T-helper 9 cell (primary cell): ENCODE data around the gene EML2.
"Not testable (repeated sequence)": the region's sequence is repeated elsewhere in the genome, so short reads cannot be mapped to it uniquely, and the experiment has no call there.

ENCODE experiments used
- DNase-seq: peaks from one replicate; pipeline ENCODE4 v3.0.0-alpha.2; 2020
- total RNA-seq, 2 donors: gene quantifications; one replicate each; lab custom pipeline; 2026; lab: John Stamatoyannopoulos, UW

The EML2 gene, protein sequence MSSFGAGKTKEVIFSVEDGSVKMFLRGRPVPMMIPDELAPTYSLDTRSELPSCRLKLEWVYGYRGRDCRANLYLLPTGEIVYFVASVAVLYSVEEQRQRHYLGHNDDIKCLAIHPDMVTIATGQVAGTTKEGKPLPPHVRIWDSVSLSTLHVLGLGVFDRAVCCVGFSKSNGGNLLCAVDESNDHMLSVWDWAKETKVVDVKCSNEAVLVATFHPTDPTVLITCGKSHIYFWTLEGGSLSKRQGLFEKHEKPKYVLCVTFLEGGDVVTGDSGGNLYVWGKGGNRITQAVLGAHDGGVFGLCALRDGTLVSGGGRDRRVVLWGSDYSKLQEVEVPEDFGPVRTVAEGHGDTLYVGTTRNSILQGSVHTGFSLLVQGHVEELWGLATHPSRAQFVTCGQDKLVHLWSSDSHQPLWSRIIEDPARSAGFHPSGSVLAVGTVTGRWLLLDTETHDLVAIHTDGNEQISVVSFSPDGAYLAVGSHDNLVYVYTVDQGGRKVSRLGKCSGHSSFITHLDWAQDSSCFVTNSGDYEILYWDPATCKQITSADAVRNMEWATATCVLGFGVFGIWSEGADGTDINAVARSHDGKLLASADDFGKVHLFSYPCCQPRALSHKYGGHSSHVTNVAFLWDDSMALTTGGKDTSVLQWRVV
- total RNA-seq: 29.2 to 45.5 reads per million in 2 donors

DNA sequence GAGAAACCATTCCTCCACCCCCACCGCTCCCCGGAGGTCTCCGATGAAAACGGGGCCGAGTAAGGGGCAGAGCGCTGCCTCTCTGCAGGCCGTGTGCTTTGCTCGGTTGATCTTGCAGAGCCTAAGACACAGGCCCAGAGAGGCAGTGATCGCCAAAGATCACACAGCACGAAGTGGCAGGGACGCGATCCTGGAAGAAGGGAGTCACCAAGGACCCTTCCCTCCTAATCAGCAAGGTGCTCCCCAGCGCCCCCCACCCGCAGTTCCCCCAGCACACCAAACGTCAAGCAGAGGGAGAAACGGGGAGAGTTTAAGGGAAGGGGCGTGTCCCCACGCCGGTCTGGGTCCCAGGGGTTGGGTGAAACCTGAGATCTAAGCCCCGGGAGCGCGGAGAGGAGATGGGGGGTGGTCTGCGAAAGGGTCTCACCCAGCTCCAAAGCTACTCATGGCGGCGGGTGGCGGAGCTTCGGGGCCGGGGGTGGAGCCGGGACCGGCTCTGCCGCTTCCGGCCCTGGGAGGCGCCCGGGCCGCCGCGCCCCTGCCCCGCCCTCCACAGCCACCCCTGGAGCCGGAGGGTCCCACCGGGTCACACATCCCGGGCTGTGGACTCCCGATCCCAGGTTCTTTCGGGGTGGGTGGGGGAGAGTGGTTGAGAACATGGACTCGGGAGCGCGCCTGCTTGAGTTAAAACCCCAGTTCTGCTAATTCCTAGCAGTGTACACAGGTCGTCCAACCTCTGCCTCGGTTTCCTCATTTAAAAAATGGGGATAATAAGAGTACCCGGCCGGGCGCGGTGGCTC lies at the start of gene EML2:
TSS of gene EML2 (minus strand) at position 468 of the 800 bp plus-strand sequence. CDS start at position 447, 21 bp downstream.
- peak; percentile 32 for DNase-seq

DNA sequence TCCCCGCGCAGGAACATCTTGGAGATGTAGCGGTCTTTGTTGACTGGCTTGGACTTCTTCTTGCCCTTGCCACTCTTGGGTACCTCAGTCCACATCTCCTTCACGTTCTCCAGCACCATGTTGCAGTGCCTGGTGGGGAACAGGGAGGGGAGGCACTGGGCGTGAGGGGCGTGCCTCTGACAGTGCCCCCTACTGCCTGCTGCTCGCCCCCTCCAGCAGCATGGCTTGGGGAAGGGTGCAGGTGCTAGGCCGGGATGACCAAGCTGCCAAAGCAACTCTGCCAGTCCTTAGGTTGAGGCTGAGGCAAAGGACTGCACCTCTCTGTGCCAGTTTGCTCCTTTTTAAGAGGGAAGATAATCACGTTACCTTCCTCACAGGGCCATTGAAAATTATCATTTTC lies 48.4 kb upstream of the EML2 start:
- DNase-seq: no peak

DNA sequence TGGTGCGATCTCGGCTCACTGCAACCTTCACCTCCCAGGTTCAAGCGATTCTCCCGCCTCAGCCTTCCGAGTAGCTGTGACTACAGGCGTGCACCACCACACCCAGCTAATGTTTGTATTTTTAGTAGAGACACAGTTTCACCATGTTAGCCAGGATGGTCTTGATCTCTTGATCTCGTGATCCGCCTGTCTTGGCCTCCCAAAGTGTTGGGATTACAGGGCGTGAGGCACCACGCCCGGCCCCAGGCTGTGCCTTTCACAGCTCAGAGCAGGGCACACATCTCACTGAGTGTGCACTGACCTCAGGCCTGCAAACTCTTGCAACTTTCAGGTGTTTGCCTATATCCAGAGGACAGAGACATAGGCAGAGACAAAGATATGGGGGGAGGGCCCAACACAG lies 45.8 kb upstream of the EML2 start:
- DNase-seq: not testable (repeated sequence)

DNA sequence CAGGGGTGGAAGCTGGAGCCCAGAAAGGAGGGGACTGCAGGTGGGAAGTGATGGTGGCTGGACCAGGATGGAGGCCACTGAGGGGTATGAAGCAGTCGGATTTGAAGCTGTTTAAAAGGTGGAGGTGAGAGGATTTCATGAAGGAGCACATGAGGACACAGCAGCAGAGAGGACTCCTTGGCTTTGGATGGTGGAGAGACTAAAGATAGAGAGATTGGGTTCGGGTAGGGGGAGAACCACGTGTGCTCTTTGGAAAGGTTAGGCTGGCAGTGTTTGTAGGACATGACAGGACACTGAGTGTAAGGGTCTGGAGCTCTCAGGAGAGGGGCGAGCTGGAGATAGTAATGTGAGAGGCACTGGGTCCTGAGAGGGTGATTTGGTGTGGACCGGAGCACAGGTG lies 43.7 kb upstream of the EML2 start:
- DNase-seq: no peak

DNA sequence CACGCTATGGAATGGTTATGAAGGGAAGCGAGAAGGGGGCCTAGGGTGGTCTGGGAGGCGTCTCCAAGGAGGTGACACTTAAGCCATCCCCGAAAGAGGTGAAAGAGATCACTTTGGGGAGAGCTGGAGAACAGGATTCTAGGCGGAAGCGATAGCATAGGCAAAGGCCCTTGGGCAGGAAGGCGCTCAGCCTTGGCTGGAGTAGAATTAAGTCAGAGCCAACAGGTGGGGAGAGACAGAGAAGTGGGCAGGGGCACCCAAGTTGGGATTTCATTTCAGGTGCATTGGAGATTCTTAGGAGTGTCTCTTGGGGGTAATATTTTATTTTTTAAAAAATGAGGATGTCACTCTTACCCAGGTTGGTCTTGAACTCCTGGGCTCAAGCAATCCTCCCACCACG lies 42.9 kb upstream of the EML2 start:
- no peak for DNase-seq

DNA sequence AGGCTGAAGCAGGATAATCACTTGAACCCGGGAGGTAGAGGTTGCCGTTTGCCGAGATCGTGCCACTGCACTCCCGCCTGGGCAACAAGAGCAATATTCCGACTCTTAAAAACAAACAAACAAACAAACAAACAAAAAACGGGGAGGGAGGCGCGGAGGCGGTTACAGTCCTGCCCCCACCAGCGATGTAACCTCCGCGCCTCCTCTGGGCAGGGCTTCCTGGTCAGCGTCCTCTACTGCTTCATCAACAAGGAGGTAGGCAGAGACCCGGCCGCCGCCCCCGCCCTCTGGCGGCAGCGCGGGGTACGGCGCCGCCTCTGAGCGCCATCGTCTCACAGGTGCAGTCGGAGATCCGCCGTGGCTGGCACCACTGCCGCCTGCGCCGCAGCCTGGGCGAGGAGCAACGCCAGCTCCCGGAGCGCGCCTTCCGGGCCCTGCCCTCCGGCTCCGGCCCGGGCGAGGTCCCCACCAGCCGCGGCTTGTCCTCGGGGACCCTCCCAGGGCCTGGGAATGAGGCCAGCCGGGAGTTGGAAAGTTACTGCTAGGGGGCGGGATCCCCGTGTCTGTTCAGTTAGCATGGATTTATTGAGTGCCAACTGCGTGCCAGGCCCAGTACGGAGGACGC lies 42.3 kb upstream of the EML2 start:
- peak; percentile 78 for DNase-seq

DNA sequence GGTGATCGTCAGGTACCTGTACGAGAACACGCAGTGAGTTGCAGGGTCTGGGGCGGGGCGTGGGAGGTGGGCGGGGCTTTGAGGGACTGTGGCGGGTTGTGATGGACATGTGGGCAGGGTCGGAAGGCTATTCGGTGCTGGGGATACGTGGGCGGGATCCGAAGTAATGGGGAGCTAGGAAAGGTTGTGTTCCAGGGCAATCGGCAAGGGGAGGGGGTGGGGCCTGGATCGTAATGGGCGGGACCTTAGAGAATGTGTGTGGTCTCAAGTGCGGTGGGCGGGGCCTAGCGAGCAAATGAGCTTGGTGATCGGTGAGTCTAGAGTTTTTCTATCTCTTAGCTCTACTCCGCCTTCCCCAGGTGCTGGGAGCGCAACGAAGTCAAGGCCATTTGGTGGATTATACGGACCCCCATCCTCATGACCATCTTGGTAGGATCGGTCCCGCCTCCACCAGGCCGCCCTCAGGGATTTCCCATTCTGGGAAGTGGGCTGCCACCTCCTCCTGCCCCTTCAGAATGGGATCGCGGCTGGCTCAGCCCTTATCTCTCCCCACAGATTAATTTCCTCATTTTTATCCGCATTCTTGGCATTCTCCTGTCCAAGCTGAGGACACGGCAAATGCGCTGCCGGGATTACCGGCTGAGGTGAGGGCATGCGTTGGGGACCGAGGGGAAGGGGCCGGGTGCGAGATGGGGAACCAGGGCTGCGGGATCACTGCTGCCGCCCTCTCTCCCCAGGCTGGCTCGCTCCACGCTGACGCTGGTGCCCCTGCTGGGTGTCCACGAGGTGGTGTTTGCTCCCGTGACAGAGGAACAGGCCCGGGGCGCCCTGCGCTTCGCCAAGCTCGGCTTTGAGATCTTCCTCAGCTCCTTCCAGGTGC lies 38.4 kb upstream of the EML2 start:
- DNase-seq: peak; percentile 70

DNA sequence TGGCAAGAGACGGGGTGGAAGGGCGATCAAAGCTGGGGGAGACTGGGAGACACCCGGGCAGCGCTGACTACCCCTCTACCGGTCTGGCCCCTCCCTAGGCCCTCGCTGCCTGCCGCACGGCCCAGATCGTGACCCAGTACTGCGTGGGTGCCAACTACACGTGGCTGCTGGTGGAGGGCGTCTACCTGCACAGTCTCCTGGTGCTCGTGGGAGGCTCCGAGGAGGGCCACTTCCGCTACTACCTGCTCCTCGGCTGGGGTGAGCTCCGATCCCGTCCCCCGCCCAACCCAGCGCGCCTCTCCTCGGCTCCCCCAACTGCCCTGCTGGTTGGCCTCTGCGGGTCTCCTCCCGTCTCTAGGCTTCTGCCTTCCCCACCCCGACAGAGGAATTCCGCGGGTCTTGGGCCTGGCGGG lies 37.7 kb upstream of the EML2 start:
- DNase-seq: peak; percentile 32

DNA sequence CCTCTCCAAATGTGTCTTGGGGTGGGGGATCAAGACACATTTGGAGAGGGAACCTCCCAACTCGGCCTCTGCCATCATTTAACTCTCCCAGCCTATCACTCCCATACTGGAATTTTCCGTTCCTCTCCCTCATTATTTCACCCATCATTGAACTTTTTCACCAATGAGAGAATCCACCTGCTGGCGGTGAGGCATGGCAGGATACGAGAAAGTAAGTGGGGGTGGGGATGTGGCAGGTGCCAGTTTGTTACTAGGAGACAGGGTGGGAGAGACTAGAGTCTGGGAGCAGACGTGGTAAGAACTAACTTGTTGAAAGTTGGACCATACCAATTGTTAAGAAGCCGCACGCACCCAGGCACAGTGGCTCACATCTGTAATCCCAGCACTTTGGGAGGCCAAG lies 35.7 kb upstream of the EML2 start:
- no peak for DNase-seq

DNA sequence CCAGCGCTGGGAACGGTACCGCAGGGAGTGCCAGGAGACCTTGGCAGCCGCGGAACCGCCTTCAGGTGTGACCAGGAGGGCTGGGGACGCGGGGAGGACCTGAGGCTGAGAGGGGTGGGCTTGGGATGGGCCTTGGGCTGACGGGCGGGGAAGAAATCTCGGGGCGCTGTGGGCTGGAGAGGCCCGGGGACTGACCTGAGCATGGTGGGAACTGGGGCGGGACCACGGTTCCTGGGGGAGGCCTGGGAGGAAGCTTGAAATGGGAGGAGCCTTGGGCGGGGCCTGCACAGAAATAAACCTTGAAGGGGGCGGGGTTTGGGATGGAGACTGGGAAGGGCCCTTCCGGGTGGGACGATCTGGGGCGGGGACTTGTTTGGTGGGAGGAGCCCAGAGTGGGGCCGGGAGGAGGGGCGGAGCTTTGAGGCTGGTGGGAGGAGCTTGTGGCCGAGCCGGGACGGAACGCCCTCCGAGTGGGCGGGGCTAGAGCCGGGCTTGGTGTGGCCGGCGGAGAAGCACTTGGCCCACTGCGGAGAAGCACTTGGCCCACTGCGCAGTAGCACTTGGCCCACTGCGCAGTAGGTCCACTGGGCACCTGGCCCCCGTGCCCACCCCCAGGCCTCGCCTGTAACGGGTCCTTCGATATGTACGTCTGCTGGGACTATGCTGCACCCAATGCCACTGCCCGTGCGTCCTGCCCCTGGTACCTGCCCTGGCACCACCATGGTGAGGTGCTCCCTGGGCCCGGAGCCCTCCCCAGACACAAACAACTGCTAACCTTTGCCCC lies 31.7 kb upstream of the EML2 start:
- DNase-seq: peak; percentile 21

DNA sequence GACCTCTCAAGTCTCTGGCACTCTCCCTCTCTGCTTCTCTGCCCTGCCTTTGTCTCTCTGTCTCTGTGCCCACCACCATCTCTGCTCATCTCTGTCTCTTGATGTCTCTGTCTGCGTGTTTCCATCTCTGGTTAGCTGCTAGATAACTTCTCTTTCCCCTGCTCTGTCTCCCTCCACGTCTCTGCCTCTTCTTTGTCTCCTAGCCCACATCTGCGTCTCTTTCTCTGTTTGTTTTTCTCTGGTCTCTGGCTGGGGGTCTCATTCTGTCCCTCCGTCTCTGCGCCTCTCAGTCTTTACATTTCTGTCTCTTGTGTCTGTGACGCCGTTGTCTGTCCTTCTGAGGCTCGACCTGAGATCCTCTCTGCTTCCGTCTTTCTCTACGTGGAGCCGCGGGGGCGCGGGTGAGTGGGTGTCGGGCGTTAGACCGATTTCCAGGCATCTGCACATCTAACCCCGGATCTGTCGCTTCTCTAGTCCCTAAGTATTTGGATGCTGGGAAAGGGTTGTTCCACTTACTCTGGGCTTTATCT lies 29.2 kb upstream of the EML2 start:
- DNase-seq: peak; percentile 21

DNA sequence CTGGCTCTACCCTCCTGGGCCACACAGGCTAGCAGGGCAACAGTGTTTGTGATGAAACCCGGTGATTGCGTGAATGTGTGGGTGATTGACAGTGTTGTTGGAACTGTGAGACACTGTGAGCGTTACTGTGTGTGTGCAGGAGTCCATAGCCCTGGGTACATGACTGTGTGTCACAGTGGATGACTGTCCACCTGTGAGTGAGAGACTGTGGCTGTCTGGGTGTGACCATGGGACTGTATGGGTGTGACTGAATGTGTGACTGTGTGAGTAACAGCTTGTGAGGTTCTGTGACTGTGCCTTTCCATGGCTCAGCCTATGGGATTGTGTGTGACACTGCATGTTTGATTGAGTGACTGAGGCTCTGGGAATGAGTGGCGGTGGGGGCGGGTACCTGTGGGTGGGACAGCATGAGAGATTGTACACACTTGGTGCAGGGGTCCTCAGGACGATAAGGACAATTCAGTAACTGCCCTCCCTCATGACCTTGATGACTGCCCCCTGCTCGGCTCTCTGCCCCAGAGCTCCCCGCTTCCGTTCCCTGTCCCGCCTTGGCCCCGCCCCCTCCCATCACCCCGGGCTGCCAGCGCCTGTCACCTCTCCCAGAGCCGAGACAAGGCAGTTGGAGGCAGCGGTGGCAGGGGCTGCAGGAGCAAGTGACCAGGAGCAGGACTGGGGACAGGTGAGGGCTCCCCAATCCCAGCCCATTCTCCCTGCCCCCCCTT lies 28.6 kb upstream of the EML2 start, which contains the start of gene GIPR:
TSS of gene GIPR (plus strand) at position 602 of the 722 bp plus-strand sequence. CDS start 1,300 bp downstream, outside the sequence.
- DNase-seq: peak; percentile 52

DNA sequence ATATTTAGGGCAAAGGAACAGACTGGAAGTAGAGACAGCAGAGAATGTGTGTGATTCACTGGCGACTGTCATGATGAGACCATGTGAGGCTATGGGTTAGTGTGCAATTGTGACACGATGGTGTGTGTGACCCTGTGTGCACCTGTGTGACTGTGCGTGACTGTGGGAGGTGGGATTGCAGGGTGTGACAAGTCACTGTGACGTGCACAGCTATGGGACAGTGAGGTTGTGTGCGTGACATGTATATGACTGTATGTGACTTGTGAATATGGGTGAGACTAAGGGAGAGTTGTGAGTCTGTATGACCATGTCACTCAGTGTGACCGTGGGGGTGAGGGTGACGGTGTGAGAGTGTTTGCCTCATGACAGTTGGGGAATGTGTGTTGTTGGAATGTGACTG lies 25.4 kb upstream of the EML2 start:
- no peak for DNase-seq

DNA sequence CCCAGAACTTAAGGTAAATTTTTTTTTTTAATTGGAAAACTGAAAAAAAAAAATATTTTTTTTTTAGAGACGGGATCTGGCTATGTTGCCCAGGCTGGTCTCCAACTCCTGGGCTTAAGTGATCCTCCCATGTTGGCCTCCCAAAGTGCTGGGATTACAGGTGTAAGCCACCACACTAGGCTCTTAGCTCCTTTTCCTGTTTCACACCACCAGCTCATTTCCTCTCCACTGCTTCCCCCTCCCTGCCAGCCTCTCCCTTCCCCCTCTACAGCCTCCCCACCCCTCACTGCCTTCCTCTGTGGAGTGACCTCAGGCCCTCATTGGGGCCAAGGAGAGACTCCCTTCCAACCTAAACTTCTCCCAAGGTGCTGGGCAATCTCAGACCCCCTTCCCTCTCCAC lies 24.6 kb upstream of the EML2 start:
- DNase-seq: no peak

DNA sequence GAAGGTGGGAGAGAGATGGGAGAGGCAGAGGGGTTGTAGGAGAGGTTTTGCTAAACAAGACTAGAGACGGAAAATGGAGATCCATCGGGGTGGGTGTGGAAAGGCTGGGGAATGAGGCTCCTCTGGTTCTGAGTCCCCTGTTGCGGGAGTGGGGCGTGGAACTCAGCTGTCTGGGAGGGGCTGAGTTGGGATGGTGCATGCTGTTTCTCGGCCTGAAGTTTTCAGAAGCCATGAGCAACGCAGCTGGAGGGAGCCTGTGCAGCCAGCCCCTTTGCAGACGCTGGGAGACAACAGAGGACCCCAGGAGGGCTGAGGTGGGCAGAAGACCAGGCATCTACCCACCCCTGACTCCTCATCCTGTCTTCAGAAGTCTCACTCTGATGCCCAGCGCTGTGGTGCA lies 21.4 kb upstream of the EML2 start:
- DNase-seq: no peak

DNA sequence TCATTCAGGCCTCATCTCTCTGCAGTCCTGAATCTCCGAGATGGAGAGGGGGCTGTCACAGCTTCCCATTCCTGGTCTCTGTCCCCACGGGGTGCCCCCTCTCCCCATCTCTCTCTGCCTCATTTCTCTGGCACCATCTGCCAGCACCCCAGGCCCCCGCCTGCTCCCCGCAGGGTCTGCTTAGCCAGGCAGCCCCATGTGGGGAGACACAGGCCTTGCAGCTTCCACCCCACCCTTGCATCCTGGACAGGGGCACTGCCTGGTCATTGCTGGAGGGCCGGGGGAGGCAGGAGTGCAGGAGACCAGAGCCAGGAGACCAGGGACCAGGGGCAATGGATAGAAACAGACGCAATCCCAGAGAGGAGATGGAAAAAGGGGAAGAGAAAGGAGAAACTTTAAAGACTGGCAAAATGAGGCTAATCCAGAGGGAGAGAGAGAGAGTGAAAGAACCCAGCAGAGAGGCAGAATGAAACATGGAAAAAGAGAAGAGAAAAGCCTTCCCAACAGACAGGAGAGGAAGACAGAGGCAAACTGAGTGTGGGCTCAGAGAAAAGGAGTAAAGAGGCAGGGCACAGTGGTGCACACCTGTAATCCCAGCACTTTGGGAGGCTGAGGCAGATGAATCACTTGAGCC lies 20.0 kb upstream of the EML2 start:
- DNase-seq: no peak

DNA sequence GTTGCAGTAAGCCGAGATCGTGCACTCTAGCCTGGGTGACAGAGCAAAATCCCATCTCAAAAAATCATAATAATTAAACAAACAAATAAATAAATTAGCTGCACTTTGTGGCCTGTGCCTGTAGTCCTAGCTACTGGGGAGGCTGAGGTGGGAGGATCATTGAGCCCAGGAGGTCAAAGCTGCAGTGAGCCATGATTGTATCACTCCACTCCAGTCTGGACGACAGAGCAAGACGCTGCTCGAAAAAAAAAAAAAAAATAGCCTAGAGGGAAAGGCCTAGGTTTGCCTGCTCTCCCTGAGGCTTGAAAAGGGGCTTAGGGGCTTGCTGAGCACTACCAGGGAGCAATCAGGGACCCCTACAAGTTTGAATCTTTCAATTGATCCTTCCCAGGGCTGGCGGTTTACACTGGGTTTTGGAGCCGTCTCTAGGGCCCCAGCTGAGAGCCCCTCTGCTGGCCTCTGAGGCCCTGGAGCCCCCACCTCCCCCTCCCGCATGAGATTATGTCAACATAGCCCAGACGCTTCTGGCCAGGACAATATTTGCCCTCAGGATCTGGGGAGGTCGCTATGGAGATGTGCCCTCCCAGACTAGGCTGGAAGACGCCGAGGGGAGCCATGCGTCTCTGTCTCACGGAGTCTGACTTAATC lies 18.4 kb upstream of the EML2 start:
- DNase-seq: no peak

DNA sequence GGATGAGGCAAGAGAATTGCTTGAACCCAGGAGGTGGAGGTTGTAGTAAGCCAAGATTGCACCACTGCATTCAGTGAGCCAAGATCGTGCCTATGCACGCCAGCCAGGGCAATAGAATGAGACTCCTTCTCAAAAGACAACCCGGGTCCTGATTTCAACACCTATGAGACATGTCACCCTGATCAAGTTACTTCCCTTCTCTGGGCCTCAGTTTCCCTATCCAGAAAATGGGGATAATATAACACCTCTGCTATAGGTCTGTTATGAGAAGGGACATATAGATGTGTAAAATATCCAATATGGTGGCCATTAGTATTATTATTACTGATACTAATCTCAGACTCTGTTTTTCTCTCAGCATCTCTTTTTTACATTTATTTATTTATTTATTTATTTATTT lies 15.9 kb upstream of the EML2 start:
- no peak for DNase-seq

DNA sequence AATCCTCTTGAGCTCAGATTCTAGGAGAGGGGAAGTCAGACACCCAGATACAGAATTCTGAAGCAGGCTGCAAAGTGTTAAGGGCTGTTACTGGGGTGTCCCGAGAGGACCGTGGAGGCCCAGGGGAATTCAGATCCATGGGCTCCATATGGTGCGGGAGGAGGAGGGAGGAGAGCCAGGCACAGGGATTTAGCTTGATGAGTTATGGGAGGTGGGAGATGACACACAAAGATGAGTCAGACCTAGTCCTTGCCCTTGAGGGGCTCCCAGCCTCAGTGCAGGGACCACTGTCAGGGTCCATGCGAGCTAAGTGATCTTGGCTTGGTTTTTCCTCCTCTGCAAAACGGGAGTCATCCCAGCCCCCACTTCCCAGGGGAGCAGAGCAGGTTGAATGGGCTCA lies 14.4 kb upstream of the EML2 start:
- DNase-seq: no peak
